ENCODE data around the gene LCN6. TPM values are rescaled to one million over a fixed set of nuclear protein-coding genes. Genes with fewer than 3 reads are reported as not detected.

LCN6 gene
- total and polyA plus RNA-seq, 2 of the 13 experiments (the other 11 are each of a cell fraction or from before 2014, with no cell fraction given), result not detected

DNA sequence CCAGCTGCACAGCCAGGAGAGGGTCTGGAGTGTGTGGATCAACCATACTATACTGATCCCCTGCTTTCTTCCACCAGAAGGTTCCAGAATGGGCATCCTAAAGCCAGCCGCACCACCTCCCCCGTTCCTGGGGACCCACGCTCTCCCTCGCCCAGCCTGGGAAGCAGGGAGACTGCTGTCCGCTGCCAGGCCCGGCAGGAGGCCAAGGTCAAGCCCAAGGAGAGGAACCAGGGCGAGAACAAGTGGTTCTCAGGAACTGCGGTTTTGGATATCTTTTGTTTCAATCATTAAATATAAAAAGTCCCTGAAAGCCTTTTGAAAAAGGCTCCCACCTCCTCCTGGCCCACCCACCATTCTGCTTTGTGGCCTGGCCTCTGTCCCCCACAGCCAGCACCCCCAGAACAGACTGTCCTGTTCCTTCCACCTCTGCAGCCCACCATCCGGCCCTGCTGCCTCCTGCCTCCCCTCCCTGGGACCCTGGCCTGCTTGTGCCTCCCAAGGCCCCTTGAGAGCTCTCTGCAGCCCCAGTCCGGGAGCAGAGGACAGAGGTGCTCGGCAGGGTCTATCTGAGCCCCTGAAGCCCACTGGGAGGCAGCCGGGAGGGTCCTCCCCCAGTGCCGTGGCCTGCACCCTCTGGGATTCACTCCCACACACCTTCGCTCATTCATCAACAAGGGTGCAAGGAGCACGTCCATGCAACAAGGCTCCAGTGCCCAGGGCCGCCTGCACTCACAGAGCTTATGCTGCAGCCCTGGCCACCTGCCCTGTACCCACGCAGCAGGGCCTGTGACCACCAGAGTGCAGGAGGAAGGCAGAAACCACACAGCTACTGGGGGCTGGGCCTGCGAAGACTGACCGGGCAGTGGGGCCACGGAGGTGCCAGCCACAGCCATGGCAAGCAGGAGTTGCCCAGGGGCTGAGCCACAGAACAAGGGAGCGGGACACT is 614 bp upstream of the LCN6 start:
- Histone ChIP-seq H3K27me3 (ENCODE audit: control insufficient read depth in 1 of 2, insufficient read depth in 2 of 2, low read length in 2 of 2) (peaks cover 25 to 66% of the 10 kb centered on the region in 2 experiments; a peak in 4 of 5 replicates), H3K9me3 (ENCODE audit: low read length) (peaks cover 15% of the 10 kb centered on the region), H3K9ac (ENCODE audit: insufficient read depth, low read depth, low read length) (no peak overlapping the region), H4K20me1 (ENCODE audit: insufficient read depth, low read length) (no peaks in the 10 kb centered on the region), H3K4me2 (ENCODE audit: low read depth, low read length) (no peak overlapping the region), H3K4me3 (replicated peaks in 1 of 3; ENCODE audit: insufficient read depth in 1 of 3, low read depth in 2 of 3, low read length in 3 of 3) (no peak overlapping the region), H3K36me3 (replicated peaks in 1 of 2; ENCODE audit: control insufficient read depth in 1 of 2, insufficient read depth in 2 of 2, low read length in 2 of 2) (no peaks in the 10 kb centered on the region), H3K4me1 (ENCODE audit: insufficient read depth, low read length) (peaks cover 2% of the 10 kb centered on the region; the same call in 1 of the 2 replicates), H3K27ac (ENCODE audit: extremely low read length, insufficient read depth, low read length) (no peak overlapping the region), H2AFZ (ENCODE audit: low read length) (no peak overlapping the region), H3K79me2 (ENCODE audit: insufficient read depth, low read length) (no peaks in the 10 kb centered on the region)
- ChIA-PET CTCF (ENCODE audit: low intra/inter-chr PET ratio, low total read pairs) (no interaction called here), POLR2A (no interaction called here)
- 20% methylated on average over 10 of the region's 21 CpGs for WGBS (ENCODE audit: low lambda C conversion rate)
- in situ Hi-C loops (cut with HindIII; ENCODE audit: extremely low pct_ligation_motif_present, low pct_unique_long_range_greater_than_20kb) (no loop called here), intact Hi-C loops (cut with micrococcal nuclease; ENCODE audit: unreplicated experiment) (no loop called here)
- no TSS peak for BruUV-seq (replicated peaks)
- DNase-seq (ENCODE audit: low spot score) (no peak), FAIRE-seq (no peak), ATAC-seq (no peak)
- TF ChIP-seq GZF1 (CRISPR knock-in tag; IDR thresholded peaks at IDR 0.05) (no peak), ZNF878 (CRISPR knock-in tag; IDR thresholded peaks at IDR 0.05) (no peak), GATA4 (IDR thresholded peaks at IDR 0.05; ENCODE audit: borderline replicate concordance, low read depth) (no peak), ZNF7 (CRISPR knock-in tag; IDR thresholded peaks at IDR 0.05) (no peak), ZNF136 (CRISPR knock-in tag; IDR thresholded peaks at IDR 0.05; ENCODE audit: low read depth) (no peak), MED8 (CRISPR knock-in tag; IDR thresholded peaks at IDR 0.05; ENCODE audit: insufficient replicate concordance) (no peak), MAF1 (CRISPR knock-in tag; IDR thresholded peaks at IDR 0.05; ENCODE audit: borderline replicate concordance) (no peak), TCF7 (IDR thresholded peaks at IDR 0.05; ENCODE audit: low read depth) (no peak), ARNT2 (CRISPR knock-in tag; IDR thresholded peaks at IDR 0.05; ENCODE audit: low read depth) (no peak), ZBTB7A (CRISPR knock-in tag; IDR thresholded peaks at IDR 0.05) (no peak), HOXA3 (CRISPR knock-in tag; IDR thresholded peaks at IDR 0.05) (no peak), ZNF143 (CRISPR knock-in tag; IDR thresholded peaks at IDR 0.05) (no peak), ATF1 (CRISPR knock-in tag; IDR thresholded peaks at IDR 0.05) (no peak), TCF7L2 (IDR thresholded peaks at IDR 0.05; ENCODE audit: low read depth, low read length) (no peak)
- TF ChIP-seq, protein P1, sequence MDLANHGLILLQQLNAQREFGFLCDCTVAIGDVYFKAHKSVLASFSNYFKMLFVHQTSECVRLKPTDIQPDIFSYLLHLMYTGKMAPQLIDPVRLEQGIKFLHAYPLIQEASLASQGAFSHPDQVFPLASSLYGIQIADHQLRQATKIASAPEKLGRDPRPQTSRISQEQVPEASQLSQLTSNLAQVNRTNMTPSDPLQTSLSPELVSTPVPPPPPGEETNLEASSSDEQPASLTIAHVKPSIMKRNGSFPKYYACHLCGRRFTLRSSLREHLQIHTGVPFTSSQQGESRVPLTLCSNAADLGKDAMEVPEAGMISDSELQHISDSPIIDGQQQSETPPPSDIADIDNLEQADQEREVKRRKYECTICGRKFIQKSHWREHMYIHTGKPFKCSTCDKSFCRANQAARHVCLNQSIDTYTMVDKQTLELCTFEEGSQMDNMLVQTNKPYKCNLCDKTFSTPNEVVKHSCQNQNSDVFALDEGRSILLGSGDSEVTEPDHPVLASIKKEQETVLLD (CRISPR knock-in tag; IDR thresholded peaks at IDR 0.05; ENCODE audit: low read depth), result no peak
- TF ChIP-seq, protein P2, sequence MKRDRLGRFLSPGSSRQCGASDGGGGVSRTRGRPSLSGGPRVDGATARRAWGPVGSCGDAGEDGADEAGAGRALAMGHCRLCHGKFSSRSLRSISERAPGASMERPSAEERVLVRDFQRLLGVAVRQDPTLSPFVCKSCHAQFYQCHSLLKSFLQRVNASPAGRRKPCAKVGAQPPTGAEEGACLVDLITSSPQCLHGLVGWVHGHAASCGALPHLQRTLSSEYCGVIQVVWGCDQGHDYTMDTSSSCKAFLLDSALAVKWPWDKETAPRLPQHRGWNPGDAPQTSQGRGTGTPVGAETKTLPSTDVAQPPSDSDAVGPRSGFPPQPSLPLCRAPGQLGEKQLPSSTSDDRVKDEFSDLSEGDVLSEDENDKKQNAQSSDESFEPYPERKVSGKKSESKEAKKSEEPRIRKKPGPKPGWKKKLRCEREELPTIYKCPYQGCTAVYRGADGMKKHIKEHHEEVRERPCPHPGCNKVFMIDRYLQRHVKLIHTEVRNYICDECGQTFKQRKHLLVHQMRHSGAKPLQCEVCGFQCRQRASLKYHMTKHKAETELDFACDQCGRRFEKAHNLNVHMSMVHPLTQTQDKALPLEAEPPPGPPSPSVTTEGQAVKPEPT (CRISPR knock-in tag; IDR thresholded peaks at IDR 0.05; ENCODE audit: low read depth), result no peak
- TF ChIP-seq, protein P3, sequence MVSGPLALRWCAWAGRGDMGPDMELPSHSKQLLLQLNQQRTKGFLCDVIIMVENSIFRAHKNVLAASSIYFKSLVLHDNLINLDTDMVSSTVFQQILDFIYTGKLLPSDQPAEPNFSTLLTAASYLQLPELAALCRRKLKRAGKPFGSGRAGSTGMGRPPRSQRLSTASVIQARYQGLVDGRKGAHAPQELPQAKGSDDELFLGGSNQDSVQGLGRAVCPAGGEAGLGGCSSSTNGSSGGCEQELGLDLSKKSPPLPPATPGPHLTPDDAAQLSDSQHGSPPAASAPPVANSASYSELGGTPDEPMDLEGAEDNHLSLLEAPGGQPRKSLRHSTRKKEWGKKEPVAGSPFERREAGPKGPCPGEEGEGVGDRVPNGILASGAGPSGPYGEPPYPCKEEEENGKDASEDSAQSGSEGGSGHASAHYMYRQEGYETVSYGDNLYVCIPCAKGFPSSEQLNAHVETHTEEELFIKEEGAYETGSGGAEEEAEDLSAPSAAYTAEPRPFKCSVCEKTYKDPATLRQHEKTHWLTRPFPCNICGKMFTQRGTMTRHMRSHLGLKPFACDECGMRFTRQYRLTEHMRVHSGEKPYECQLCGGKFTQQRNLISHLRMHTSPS (CRISPR knock-in tag; IDR thresholded peaks at IDR 0.05; ENCODE audit: low read depth), result no peak
- TF ChIP-seq, protein P4, sequence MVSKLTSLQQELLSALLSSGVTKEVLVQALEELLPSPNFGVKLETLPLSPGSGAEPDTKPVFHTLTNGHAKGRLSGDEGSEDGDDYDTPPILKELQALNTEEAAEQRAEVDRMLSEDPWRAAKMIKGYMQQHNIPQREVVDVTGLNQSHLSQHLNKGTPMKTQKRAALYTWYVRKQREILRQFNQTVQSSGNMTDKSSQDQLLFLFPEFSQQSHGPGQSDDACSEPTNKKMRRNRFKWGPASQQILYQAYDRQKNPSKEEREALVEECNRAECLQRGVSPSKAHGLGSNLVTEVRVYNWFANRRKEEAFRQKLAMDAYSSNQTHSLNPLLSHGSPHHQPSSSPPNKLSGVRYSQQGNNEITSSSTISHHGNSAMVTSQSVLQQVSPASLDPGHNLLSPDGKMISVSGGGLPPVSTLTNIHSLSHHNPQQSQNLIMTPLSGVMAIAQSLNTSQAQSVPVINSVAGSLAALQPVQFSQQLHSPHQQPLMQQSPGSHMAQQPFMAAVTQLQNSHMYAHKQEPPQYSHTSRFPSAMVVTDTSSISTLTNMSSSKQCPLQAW (CRISPR knock-in tag; IDR thresholded peaks at IDR 0.05), result no peak
